ENCODE data around the gene NPHS2. TPM values are rescaled to one million over a fixed set of nuclear protein-coding genes. Genes with fewer than 3 reads are reported as not detected.

Gene NPHS2
- total RNA-seq (not detected), polyA plus RNA-seq (0.04 TPM)

GRCh38 chr1:179575497-179576314 is at the start of gene NPHS2:
TSS of gene NPHS2 (minus strand) at chr1:179575948. CDS start at chr1:179575864, 84 bp downstream.
- 3% methylated on average over 77 of the region's 77 CpGs for WGBS
- peak within 1 kb of the TSS; percentile 3 for H3K4me3 ChIP-seq (ENCODE audit: low read depth, low read length)

DNA sequence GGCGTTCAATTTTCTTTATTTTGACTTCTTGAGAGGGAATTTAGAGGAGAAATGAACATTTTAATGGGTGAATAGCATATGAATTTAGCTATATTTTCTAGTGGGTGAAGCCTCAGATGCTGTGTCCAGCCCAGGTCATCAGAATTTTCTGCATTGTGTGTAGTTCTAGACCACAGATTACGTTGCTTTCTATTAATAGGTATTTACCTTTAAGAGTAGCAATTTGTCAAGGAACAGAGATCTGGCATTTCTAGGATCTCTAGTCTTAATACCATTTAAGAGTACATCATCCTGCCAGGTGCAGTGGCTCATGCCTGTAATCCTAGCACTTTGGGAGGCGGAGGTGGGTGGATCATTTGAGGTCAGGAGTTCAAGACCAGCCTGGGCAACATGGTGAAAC is 36.6 kb upstream of the NPHS2 start:
- 68% methylated on average over 3 of the region's 3 CpGs for WGBS

More at GRCh38 chr1:179575497-179576314, at the start of gene NPHS2:
- no peak for DNase-seq (ENCODE audit: extremely low spot score)
- Histone ChIP-seq H3K4me1 (ENCODE audit: insufficient read depth) (no peaks in the 10 kb centered on the region), H3K36me3 (ENCODE audit: insufficient read depth) (no peaks in the 10 kb centered on the region), H3K27ac (ENCODE audit: low read depth) (no peak within 1 kb of the TSS)

GRCh38 chr1:179601093-179601492 is 25.3 kb upstream of the NPHS2 start:
- H3K36me3 ChIP-seq (ENCODE audit: insufficient read depth), result no peaks in the 10 kb centered on the region
- no peak for DNase-seq (ENCODE audit: extremely low spot score)
- no peak overlapping the region for H3K4me3 ChIP-seq (ENCODE audit: low read depth, low read length)
- H3K27ac ChIP-seq (ENCODE audit: low read depth), result no peak overlapping the region
- 91% methylated on average over 1 of the region's 1 CpG for WGBS
- H3K4me1 ChIP-seq (ENCODE audit: insufficient read depth), result no peaks in the 10 kb centered on the region

More for the DNA sequence above, 36.6 kb upstream of the NPHS2 start:
- Histone ChIP-seq H3K27ac (ENCODE audit: low read depth) (no peak overlapping the region), H3K36me3 (ENCODE audit: insufficient read depth) (no peaks in the 10 kb centered on the region), H3K4me1 (ENCODE audit: insufficient read depth) (no peaks in the 10 kb centered on the region), H3K4me3 (ENCODE audit: low read depth, low read length) (no peak overlapping the region)
- no peak for DNase-seq (ENCODE audit: extremely low spot score)

- DNase-seq (ENCODE audit: extremely low spot score), result no peak
- Histone ChIP-seq H3K4me1 (ENCODE audit: insufficient read depth) (no peaks in the 10 kb centered on the region), H3K27ac (ENCODE audit: low read depth) (no peak overlapping the region), H3K36me3 (ENCODE audit: insufficient read depth) (no peaks in the 10 kb centered on the region), H3K4me3 (ENCODE audit: low read depth, low read length) (no peak overlapping the region)
Measured at GRCh38 chr1:179599623-179600249, 24.0 kb upstream of the NPHS2 start.

DNA sequence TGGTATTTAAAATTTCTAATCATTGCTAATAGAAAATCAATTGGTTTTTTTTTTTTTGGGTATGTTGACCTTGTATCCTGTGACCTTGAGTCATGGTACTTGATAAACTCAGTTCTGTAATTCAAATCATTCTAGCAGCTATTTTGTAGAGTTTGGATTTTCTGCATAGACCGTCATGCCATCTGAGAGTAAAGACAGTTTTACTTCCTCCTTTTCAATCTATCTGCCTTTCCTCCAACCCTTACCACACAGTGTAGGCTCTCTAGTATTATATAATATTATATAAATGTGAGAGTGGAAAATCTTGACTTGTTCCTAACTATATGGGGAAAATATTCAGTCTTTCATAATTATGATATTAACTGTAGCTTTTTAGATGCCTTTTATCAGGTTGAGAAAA is 22.9 kb upstream of the NPHS2 start:
- DNase-seq (ENCODE audit: extremely low spot score), result no peak
- Histone ChIP-seq H3K4me3 (ENCODE audit: low read depth, low read length) (no peak overlapping the region), H3K27ac (ENCODE audit: low read depth) (no peak overlapping the region), H3K36me3 (ENCODE audit: insufficient read depth) (no peaks in the 10 kb centered on the region), H3K4me1 (ENCODE audit: insufficient read depth) (no peaks in the 10 kb centered on the region)
- 66% methylated on average over 1 of the region's 1 CpG for WGBS

GRCh38 chr1:179591592-179592580 is 16.1 kb upstream of the NPHS2 start, which contains the start of gene TDRD5:
TSS of gene TDRD5 (plus strand) at chr1:179591832. CDS start at chr1:179592616, 784 bp downstream.
- Histone ChIP-seq H3K36me3 (ENCODE audit: insufficient read depth) (no peaks in the 10 kb centered on the region), H3K4me3 (ENCODE audit: low read depth, low read length) (no peak within 1 kb of the TSS), H3K4me1 (ENCODE audit: insufficient read depth) (no peaks in the 10 kb centered on the region), H3K27ac (ENCODE audit: low read depth) (no peak within 1 kb of the TSS)
- DNase-seq (ENCODE audit: extremely low spot score), result no peak
- 13% methylated on average over 75 of the region's 75 CpGs for WGBS

DNA sequence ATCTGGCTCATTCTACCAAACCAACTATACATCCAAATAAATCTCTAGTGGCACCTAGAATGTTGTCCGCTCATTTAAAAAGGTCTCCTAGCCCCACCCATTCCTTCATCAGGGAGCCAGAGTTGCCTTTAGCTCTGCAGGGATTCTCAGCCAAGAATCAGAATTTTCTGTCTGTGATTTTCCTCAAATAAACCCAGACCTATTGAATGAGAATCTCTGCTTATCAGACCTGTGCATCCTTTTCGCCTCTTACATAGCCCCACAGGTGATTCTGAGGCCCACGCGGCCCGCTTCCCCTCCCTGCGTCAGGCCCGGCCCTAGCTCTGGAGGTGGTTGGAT is 15.5 kb upstream of the NPHS2 start:
- no peak overlapping the region for H3K27ac ChIP-seq (ENCODE audit: low read depth)

DNA sequence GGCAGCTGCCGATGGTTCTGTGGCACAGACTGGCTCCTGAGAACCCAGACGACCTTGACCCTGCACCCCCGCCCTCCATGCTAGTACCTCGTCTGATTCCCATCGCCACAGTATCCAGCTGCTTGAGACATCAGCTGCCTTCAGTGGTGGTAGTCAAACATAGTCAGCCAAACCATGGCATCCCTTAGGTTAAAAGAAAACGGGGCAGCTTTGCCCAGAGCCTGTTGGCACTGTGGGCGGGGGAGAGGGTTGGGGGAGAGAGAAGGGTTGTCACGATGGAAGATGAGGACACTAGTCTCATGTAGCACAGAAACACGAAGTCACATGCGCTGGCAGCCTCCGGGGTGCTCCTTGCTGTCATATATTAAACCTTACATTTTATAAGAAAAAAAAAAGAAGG is 14.9 kb upstream of the NPHS2 start:
- H3K27ac ChIP-seq (ENCODE audit: low read depth), result no peak overlapping the region
- H3K4me3 ChIP-seq (ENCODE audit: low read depth, low read length), result no peak overlapping the region
- WGBS, result 83% methylated on average over 11 of the region's 11 CpGs
- peaks cover 3% of the 10 kb centered on the region for H3K4me1 ChIP-seq (ENCODE audit: insufficient read depth)
- no peak for DNase-seq (ENCODE audit: extremely low spot score)
- no peaks in the 10 kb centered on the region for H3K36me3 ChIP-seq (ENCODE audit: insufficient read depth)

More for the DNA sequence above, 15.5 kb upstream of the NPHS2 start:
- DNase-seq (ENCODE audit: extremely low spot score), result no peak
- H3K4me1 ChIP-seq (ENCODE audit: insufficient read depth), result peaks cover under 1% of the 10 kb centered on the region
- 28% methylated on average over 7 of the region's 7 CpGs for WGBS
- H3K36me3 ChIP-seq (ENCODE audit: insufficient read depth), result no peaks in the 10 kb centered on the region
- H3K4me3 ChIP-seq (ENCODE audit: low read depth, low read length), result no peak overlapping the region

GRCh38 chr1:179589509-179589908 is 13.8 kb upstream of the NPHS2 start:
- Histone ChIP-seq H3K4me1 (ENCODE audit: insufficient read depth) (peaks cover 3% of the 10 kb centered on the region), H3K4me3 (ENCODE audit: low read depth, low read length) (no peak overlapping the region)
- WGBS, result 77% methylated on average over 4 of the region's 4 CpGs

GRCh38 chr1:179588425-179589024 is 12.8 kb upstream of the NPHS2 start:
- Histone ChIP-seq H3K36me3 (ENCODE audit: insufficient read depth) (no peaks in the 10 kb centered on the region), H3K4me3 (ENCODE audit: low read depth, low read length) (no peak overlapping the region), H3K27ac (ENCODE audit: low read depth) (no peak overlapping the region), H3K4me1 (ENCODE audit: insufficient read depth) (peaks cover 3% of the 10 kb centered on the region)
- DNase-seq (ENCODE audit: extremely low spot score), result no peak
- WGBS, result 89% methylated on average over 18 of the region's 18 CpGs

More at GRCh38 chr1:179589509-179589908, 13.8 kb upstream of the NPHS2 start:
- no peak for DNase-seq (ENCODE audit: extremely low spot score)
- Histone ChIP-seq H3K27ac (ENCODE audit: low read depth) (no peak overlapping the region), H3K36me3 (ENCODE audit: insufficient read depth) (no peaks in the 10 kb centered on the region)

GRCh38 chr1:179587336-179587735 is 11.6 kb upstream of the NPHS2 start:
- no peak for DNase-seq (ENCODE audit: extremely low spot score)
- no peak overlapping the region for H3K27ac ChIP-seq (ENCODE audit: low read depth)
- WGBS, result 96% methylated on average over 6 of the region's 6 CpGs
- H3K36me3 ChIP-seq (ENCODE audit: insufficient read depth), result no peaks in the 10 kb centered on the region
- peaks cover 3% of the 10 kb centered on the region for H3K4me1 ChIP-seq (ENCODE audit: insufficient read depth)
- H3K4me3 ChIP-seq (ENCODE audit: low read depth, low read length), result no peak overlapping the region

DNA sequence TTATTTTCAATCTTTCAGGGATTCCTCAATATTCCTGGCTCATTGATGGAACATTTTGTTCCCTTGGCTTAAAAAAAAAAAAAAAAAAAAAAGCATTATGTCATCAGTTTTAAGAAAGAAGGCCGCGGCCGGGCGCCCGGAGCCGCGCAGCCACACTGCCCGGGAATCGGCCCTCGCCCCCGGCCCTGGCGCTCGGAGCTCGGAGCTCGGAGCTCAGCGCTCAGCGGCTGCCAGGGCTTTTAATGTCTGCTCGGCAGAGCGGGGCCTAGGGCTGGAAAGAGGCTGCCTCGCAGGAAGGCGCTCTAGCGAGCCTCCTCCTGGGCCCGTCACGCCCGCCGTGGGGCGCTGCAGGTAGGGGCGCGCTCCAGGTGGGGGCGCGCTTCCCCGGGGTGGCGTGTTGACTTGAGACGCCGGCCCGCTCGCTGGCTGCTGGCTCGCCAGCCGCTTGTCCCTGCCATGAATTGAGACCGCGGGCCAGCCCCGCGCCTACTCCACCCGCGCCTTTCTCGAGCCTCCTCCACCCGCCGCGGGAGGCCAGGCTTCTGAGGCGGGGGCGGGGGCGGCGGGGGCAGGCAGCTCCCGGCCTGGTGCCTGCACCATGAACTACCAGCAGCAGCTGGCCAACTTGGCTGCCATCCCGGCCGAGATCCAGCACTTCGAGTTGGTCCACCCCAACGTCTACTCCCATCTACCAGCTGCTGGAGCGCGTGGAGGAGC is 10.5 kb upstream of the NPHS2 start:
- Histone ChIP-seq H3K4me3 (ENCODE audit: low read depth, low read length) (peak overlapping the region; percentile 19), H3K27ac (ENCODE audit: low read depth) (no peak overlapping the region), H3K4me1 (ENCODE audit: insufficient read depth) (peaks cover 3% of the 10 kb centered on the region), H3K36me3 (ENCODE audit: insufficient read depth) (no peaks in the 10 kb centered on the region)
- 4% methylated on average over 60 of the region's 60 CpGs for WGBS
- DNase-seq (ENCODE audit: extremely low spot score), result peak; percentile 18

Measured in urinary bladder (tissue), 4 donors.